ENCODE data around the gene MYMX.

Gene MYMX

GRCh38 chr6:44248579-44248978, 31.9 kb downstream of the MYMX start:
- H3K9me3 ChIP-seq (ENCODE audit: control insufficient read depth, low read length), result no peaks in the 10 kb centered on the region
- DNase-seq (ENCODE audit: low read depth), result no peak
- H3K4me1 ChIP-seq (ENCODE audit: control insufficient read depth, insufficient read depth, low read length), result peaks cover 23% of the 10 kb centered on the region
- no peaks in the 10 kb centered on the region for H3K27me3 ChIP-seq (replicated peaks; ENCODE audit: control insufficient read depth, insufficient read depth, low read length)
- peaks cover 50% of the 10 kb centered on the region for H3K36me3 ChIP-seq (ENCODE audit: control insufficient read depth, insufficient read depth, low read length, severe bottlenecking)
- H3K4me3 ChIP-seq (ENCODE audit: low read length), result peak overlapping the region; percentile 100
- H3K9ac ChIP-seq (ENCODE audit: low read length), result peak overlapping the region; percentile 100

GRCh38 chr6:44249082-44249748, 32.5 kb downstream of the MYMX start:
- Histone ChIP-seq H3K4me3 (ENCODE audit: low read length) (peak overlapping the region; percentile 100), H3K9ac (ENCODE audit: low read length) (peak overlapping the region; percentile 100), H3K27me3 (replicated peaks; ENCODE audit: control insufficient read depth, insufficient read depth, low read length) (no peaks in the 10 kb centered on the region), H3K4me1 (ENCODE audit: control insufficient read depth, insufficient read depth, low read length) (peaks cover 23% of the 10 kb centered on the region), H3K9me3 (ENCODE audit: control insufficient read depth, low read length) (no peaks in the 10 kb centered on the region), H3K36me3 (ENCODE audit: control insufficient read depth, insufficient read depth, low read length, severe bottlenecking) (peaks cover 57% of the 10 kb centered on the region)
- no peak for DNase-seq (ENCODE audit: low read depth)

- Histone ChIP-seq H3K9me3 (ENCODE audit: control insufficient read depth, low read length) (no peaks in the 10 kb centered on the region), H3K27me3 (replicated peaks; ENCODE audit: control insufficient read depth, insufficient read depth, low read length) (no peaks in the 10 kb centered on the region), H3K4me3 (ENCODE audit: low read length) (no peak overlapping the region), H3K9ac (ENCODE audit: low read length) (no peak overlapping the region), H3K4me1 (ENCODE audit: control insufficient read depth, insufficient read depth, low read length) (peaks cover 23% of the 10 kb centered on the region), H3K36me3 (ENCODE audit: control insufficient read depth, insufficient read depth, low read length, severe bottlenecking) (peaks cover 66% of the 10 kb centered on the region)
- no peak for DNase-seq (ENCODE audit: low read depth)
Measured at GRCh38 chr6:44250067-44250717, 33.5 kb downstream of the MYMX start.

GRCh38 chr6:44250718-44251123, 34.0 kb downstream of the MYMX start:
- H3K4me3 ChIP-seq (ENCODE audit: low read length), result no peak overlapping the region
- no peak overlapping the region for H3K9ac ChIP-seq (ENCODE audit: low read length)
- no peak for DNase-seq (ENCODE audit: low read depth)
- H3K27me3 ChIP-seq (replicated peaks; ENCODE audit: control insufficient read depth, insufficient read depth, low read length), result no peaks in the 10 kb centered on the region
- peaks cover 72% of the 10 kb centered on the region for H3K36me3 ChIP-seq (ENCODE audit: control insufficient read depth, insufficient read depth, low read length, severe bottlenecking)
- peaks cover 18% of the 10 kb centered on the region for H3K4me1 ChIP-seq (ENCODE audit: control insufficient read depth, insufficient read depth, low read length)
- H3K9me3 ChIP-seq (ENCODE audit: control insufficient read depth, low read length), result no peaks in the 10 kb centered on the region

DNA sequence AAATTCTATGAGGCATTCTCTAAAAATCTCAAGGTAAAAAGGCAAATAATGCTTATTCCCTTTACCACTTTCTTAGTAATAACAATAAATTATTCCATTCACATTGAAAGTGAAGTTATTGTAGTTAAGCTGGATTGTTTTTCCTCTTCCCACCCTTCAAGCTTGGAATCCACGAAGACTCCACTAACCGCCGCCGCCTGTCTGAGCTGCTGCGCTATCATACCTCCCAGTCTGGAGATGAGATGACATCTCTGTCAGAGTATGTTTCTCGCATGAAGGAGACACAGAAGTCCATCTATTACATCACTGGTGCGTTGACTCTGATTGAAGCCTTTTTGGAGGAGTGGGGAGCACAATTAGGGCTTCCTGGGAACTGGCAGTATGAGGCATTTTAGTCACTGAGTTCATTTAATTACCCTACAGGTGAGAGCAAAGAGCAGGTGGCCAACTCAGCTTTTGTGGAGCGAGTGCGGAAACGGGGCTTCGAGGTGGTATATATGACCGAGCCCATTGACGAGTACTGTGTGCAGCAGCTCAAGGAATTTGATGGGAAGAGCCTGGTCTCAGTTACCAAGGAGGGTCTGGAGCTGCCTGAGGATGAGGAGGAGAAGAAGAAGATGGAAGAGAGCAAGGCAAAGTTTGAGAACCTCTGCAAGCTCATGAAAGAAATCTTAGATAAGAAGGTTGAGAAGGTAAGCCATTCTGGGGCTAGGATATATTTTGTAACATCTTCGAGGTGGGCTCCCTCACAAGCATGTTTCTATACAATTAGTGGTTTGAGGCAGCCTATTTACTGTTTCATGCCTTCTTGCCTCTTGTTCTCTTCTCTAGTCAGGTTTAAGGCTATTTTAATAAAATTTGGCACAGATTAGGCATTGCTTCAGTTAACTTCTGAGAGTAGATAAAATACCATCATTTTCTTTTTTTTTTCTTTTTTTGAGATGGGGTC, 35.1 kb downstream of the MYMX start:
- Histone ChIP-seq H3K36me3 (ENCODE audit: control insufficient read depth, insufficient read depth, low read length, severe bottlenecking) (peaks cover 74% of the 10 kb centered on the region), H3K9ac (ENCODE audit: low read length) (no peak overlapping the region), H3K4me3 (ENCODE audit: low read length) (no peak overlapping the region), H3K27me3 (replicated peaks; ENCODE audit: control insufficient read depth, insufficient read depth, low read length) (no peaks in the 10 kb centered on the region), H3K9me3 (ENCODE audit: control insufficient read depth, low read length) (no peaks in the 10 kb centered on the region), H3K4me1 (ENCODE audit: control insufficient read depth, insufficient read depth, low read length) (peaks cover 25% of the 10 kb centered on the region)
- DNase-seq (ENCODE audit: low read depth), result no peak

DNA sequence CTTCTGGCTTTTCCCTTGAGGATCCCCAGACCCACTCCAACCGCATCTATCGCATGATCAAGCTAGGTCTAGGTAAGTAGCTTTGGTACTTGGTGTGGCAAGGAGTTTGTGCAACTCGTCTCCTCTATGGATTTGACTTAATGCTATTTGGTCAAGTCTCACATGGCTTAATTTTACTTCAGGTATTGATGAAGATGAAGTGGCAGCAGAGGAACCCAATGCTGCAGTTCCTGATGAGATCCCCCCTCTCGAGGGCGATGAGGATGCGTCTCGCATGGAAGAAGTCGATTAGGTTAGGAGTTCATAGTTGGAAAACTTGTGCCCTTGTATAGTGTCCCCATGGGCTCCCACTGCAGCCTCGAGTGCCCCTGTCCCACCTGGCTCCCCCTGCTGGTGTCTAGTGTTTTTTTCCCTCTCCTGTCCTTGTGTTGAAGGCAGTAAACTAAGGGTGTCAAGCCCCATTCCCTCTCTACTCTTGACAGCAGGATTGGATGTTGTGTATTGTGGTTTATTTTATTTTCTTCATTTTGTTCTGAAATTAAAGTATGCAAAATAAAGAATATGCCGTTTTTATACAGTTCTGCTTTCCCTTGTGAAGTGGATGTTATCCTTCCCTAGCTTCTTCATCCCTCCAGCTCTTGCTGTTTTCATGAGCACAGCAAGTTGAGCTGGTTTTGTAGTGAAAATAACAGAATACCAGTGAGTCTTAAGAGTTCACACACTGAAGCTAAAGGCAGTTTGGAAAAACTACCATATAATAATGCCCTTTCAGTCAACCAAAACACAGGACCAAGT, 36.8 kb downstream of the MYMX start:
- Histone ChIP-seq H3K4me1 (ENCODE audit: control insufficient read depth, insufficient read depth, low read length) (peaks cover 29% of the 10 kb centered on the region), H3K27me3 (replicated peaks; ENCODE audit: control insufficient read depth, insufficient read depth, low read length) (no peaks in the 10 kb centered on the region), H3K4me3 (ENCODE audit: low read length) (no peak overlapping the region), H3K9me3 (ENCODE audit: control insufficient read depth, low read length) (no peaks in the 10 kb centered on the region), H3K36me3 (ENCODE audit: control insufficient read depth, insufficient read depth, low read length, severe bottlenecking) (peaks cover 74% of the 10 kb centered on the region), H3K9ac (ENCODE audit: low read length) (peak overlapping the region; percentile 37)
- DNase-seq (ENCODE audit: low read depth), result peak; percentile 60

- Histone ChIP-seq H3K9ac (ENCODE audit: low read length) (peak overlapping the region; percentile 23), H3K36me3 (ENCODE audit: control insufficient read depth, insufficient read depth, low read length, severe bottlenecking) (peaks cover 65% of the 10 kb centered on the region), H3K4me3 (ENCODE audit: low read length) (no peak overlapping the region), H3K9me3 (ENCODE audit: control insufficient read depth, low read length) (no peaks in the 10 kb centered on the region), H3K27me3 (replicated peaks; ENCODE audit: control insufficient read depth, insufficient read depth, low read length) (no peaks in the 10 kb centered on the region), H3K4me1 (ENCODE audit: control insufficient read depth, insufficient read depth, low read length) (peaks cover 19% of the 10 kb centered on the region)
- DNase-seq (ENCODE audit: low read depth), result no peak
Measured at GRCh38 chr6:44254191-44255104, 37.7 kb downstream of the MYMX start.

- peaks cover 57% of the 10 kb centered on the region for H3K36me3 ChIP-seq (ENCODE audit: control insufficient read depth, insufficient read depth, low read length, severe bottlenecking)
- no peak overlapping the region for H3K9ac ChIP-seq (ENCODE audit: low read length)
- peaks cover 15% of the 10 kb centered on the region for H3K4me1 ChIP-seq (ENCODE audit: control insufficient read depth, insufficient read depth, low read length)
- H3K4me3 ChIP-seq (ENCODE audit: low read length), result no peak overlapping the region
- no peaks in the 10 kb centered on the region for H3K9me3 ChIP-seq (ENCODE audit: control insufficient read depth, low read length)
- DNase-seq (ENCODE audit: low read depth), result no peak
- H3K27me3 ChIP-seq (replicated peaks; ENCODE audit: control insufficient read depth, insufficient read depth, low read length), result no peaks in the 10 kb centered on the region
Measured at GRCh38 chr6:44255105-44255808, 38.5 kb downstream of the MYMX start.

DNA sequence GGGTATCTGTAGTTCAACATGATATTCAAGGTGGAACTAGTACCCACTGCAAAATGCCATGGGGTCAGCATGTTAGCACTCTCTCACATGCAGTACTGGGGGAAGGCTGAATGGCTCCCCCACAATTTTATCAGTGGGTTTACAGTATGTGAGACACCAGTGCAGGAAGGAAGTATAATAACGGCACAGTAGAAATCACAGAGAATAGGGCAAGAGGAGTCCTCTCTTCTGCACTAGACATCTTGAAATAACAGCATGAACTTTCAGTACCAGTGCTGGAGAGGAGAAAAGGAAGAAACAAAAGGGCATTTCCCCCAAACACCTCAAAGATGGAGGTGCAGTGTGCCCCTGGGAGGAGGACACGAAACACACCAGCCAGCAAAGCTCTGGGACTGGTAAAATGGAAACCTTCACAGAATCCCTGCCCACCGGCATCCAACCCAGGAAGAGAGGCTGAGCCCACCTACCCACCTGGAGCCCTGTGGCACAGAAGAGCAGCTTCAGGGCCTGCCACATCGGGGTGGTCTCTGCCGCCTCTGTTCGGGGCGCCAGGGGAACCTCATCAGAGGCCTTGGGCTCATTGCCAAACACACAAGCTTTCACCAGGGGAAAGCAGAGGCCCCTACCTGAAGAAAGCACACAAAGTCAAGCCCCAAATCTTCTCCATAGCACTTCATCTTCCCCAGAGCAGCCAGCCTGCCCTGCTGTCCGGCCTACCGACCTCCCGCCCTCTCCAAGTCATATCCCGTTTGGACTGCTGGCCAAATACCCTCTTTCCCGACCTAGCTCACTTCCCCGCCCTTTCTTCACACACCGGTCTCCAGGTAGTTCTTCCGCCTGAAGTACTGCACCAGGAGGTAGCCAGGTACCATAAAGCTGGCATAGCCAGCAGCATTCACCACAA, 39.4 kb downstream of the MYMX start:
- Histone ChIP-seq H3K4me3 (ENCODE audit: low read length) (peak overlapping the region; percentile 92), H3K27me3 (replicated peaks; ENCODE audit: control insufficient read depth, insufficient read depth, low read length) (no peaks in the 10 kb centered on the region), H3K36me3 (ENCODE audit: control insufficient read depth, insufficient read depth, low read length, severe bottlenecking) (peaks cover 48% of the 10 kb centered on the region), H3K9me3 (ENCODE audit: control insufficient read depth, low read length) (no peaks in the 10 kb centered on the region), H3K9ac (ENCODE audit: low read length) (peak overlapping the region; percentile 94), H3K4me1 (ENCODE audit: control insufficient read depth, insufficient read depth, low read length) (peaks cover 15% of the 10 kb centered on the region)
- DNase-seq (ENCODE audit: low read depth), result no peak

Data from adipocyte (in vitro differentiated cells).